HG02623 (cell line): ENCODE data around the gene RASGRP2.

Experiments used
- ATAC-seq: cut with Tn5 transposase; IDR thresholded peaks from one replicate; pipeline ENCODE4 v1.9.1; 2021; ENCODE audit warnings: moderate library complexity; ENCODE audit not compliant: unreplicated experiment

The RASGRP2 gene

DNA sequence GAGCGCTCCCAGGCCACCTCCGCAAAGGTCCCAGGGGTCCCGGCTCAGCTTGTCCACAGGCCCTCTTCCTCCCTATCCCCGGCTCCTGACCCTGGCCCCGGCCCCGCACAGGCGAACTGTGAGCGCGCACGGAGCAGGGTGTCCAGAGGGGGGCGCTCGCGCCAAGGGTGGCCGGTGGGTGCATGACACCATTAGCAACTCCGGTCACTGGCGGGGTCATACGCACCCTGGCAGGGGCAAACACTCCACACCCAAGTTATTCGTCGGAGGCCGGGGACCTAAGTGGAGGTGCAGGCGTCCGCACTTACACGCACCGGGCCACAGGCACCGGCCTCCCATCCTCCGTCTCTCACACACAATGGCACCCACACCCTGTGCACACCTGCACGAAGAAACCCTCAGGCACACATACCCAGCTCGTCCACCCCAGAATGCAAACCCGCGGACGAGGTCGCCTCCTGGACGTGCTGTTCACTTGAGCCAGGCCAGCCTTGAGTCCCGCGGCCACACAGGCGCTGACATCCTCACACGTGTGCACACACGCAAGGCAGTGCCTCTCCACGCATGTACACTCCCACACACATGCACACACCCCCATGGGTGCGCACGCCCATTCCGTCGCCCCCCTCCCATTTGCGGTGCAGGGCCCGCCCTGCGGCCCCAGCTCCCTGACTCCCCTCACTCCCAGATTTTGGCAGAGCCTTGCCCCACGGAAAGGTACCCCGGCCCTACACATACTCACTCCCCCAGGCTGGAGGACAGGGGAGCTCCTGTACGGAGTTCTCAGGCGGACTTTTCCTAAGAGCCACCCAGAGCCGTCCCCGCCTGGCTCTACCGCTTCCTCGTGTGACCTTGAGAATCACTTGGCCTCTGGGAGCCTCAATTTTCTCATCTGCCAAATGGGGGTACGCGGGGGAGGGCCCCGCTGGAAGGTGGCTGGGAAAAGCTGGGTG is at the start of gene RASGRP2:
Gene RASGRP2, minus strand, starts transcription at position 552 of the 953 bp plus-strand sequence. CDS start 1,276 bp downstream, outside the sequence.
- ATAC-seq: no peak

DNA sequence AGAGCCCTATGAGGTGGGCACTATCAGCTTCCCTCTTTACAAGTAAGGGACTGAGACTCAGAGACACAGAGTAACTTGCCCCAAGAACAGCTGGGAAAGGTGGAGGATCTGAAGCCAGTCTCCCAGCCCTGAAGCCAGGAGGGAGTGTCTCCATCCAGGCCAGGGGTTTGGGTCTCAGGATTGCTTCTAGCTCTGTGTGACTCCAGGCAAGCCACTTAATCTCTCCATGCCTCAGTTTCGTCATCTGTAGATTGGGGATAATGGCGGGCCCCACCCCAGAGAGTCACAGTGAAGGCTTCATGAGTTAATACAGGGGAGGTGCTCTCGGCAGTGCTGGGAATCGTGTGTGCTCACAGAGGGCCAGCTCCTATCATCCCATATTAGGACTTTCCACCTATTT is 48.5 kb upstream of the RASGRP2 start:
- no peak for ATAC-seq

DNA sequence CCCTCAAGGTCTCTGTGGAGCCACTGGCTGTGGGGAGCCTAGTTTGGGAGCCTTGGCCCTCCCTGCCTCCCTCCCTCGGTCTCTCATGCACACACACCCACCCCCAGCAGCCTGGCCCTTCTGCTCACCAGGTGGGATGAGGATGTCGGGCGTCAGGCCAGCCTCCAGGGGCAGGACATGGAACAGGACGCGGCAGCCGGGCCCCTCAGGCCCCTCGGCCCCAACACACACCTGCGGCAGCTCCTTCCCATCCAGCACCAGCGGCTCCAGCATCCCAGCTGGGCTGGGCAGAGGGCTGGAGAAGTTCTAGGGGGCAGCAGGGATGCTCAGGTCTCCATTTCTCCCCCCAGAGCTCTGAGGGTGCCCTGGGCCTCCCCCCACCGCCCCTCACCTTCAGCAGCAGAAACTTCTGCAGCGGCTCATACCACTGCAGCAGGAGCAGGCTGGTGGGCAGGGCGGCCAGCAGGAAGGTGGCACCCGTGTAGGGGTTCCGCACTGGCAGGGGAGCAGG is 47.9 kb upstream of the RASGRP2 start:
- ATAC-seq: no peak

DNA sequence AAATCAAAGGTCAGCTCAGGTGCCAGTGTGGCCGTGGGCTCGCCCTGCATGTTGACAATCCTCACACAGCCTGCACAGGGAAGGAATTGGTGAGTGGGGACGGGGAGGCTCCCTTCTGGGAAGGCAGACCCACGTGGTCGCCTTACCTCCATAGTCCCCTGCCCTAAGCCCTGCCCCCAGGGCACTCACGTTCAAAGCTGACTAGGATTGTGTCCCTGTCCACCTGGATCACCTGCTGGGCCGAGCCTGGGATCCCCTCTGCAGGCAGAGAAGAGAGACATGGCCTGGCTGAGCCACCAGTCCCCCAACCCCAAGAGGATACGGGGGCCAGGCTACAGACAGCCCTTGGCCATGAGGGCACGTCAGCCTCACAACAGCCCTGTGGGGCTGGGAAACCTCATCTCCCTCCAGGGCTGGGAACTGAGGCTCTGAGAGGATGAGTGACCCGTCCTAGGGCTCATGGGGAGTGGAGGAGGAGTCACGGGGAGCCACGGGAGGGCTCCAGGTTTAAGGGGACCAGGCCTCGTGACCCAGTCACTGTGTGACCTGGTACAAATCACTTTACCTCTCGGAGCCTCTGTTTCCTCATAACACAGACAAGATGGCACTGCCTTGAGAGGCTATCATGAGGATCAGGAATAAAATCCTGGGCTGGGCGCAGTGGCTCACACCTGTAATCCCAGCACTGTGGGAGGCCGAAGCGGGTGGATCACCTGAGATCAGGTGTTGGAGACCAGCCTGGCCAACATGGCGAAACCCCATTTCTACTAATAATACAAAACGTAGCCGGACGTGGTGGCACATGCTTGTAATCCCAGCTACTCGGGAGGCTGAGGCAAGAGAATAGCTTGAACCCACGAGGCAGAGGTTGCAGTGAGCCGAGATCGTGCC is 46.5 kb upstream of the RASGRP2 start:
- no peak for ATAC-seq

DNA sequence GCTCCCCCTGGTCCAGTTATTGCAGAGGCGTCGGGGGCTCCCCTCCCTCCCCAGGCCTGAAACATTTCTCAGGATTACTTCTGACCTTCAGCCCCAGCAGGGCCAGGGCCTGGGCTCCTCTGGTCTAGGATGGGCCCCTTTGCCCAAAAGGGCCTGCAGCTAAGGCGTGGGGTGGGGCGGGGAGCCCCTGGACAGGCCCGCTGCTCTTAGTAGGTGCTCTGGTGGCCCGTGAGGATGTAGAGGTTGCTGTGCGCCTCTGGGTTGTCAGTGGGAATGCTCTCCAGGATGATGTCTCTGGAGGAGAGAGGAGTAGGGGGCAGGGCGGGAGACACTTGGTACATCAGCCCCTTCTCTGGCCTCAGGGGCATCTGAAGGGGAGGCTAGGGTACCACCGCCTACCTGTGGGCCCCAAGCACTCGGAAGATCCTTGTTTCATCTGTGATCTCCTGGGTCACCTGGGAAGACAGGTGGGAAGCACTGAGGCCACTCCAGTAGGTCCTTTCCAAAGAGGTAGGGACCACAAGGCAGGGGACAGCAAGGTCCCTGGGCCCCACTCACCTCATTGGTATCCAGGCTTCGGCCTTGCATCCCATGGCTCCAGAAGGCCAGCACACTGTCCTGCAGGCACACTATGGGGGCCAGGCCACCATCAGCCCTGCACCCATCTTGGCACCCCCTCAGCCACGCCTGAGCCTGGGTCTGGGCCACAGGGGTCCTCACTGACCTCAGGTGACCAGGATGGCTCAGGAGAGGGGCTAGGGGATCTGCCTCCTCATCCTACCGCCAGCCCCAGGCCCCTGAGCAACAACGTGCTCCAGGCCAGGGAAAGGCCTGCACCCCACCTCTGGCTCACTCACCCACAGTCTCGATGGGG is 45.6 kb upstream of the RASGRP2 start:
- ATAC-seq: no peak

DNA sequence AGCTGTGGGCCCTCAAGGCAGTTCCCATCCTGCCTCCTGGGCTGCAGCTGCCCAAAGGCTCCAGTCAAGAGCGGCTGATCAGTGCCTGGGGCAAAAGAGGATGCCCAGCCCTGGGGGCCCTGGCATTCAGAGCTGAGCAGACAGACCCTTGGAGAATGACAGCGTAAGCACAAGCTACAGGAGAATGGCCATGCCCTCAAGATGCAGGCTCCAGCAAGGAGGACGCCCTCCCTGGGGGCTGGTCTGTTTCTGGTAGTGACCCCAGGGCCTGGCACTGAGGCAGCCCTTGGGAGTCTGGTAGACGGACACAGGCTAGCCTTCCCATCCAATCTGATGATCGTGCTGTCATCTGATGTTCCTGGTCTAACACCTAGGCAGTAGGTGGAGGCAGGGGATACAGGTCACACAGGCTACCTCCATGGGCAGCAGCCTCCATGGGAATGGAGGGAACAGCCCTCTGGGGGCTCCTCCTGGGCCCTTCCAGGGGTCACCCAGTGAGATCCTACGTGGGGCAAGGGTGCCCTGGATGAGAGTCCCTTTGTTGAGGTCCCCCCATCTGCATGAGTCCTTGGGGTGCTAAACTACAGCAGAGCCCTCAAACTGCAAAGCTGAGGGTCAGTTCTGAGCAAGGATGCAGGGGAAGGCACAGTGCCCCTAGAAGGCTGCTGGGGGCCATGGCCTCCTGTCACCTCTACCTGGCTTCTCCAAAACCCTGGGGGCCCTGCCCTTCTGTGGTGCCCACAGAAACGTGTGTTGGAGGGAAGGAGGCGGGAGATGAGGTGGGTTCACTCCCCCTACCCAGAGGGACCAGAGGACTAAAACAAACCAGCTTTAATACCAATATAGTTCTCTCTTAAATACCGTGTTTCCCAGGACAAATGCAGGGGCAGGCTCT is 44.6 kb upstream of the RASGRP2 start:
- ATAC-seq: no peak

DNA sequence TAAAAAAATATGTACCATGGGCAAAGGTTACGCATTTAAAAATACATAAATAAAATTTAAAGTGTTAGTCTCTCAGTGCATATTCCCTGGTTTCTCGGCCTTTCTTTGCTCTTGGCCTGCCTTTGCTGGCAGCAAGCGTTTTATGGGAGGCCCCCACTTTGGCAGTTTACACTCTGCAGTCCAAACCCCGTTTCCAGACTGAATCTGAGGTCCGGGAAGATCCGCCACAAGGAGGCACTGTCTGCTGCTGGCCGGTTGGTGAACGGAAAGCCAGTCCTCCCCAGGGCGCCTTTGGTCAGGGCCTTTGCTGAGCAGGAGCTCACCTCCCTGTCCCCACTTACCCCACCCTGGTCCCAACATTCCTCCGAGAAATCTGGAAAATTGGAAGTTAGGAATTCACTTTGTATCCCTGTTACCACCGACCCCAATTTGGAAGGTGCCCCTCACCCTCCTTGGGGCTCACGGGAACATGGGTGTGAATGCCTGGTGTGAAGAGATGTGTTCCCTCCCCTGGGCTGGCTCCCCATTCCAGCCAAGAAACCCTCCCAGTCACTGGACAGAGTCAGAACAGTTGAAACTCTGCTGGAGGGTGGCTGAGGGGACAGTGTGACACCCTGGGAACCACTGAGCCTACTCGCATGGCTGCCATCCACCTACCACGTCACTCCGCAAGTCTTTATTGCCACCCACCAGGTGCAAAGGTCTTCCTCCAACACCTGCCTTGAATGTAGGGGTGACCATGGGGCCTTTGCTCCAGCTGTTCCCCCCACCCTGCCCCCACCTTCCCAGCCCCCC is 43.8 kb upstream of the RASGRP2 start:
- ATAC-seq: no peak

DNA sequence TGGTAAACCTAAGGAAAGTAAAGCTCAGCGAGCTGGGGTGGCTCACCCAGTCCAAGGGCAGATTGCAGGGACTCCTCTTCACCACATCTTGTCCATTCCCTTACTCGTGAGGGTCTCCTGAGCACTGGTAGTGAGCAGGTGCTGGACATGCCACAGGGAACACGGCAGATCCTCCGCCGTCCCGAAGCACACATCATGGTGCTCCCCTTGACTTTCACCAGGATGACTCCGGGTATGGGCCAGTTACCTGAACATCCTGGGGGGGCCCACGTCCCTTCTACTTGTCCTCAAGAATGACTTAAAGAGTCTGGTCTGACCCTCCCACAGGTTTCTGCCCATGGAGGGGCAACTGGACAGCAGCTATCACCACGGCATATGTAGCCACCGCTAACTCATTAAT is 42.4 kb upstream of the RASGRP2 start:
- ATAC-seq: no peak

DNA sequence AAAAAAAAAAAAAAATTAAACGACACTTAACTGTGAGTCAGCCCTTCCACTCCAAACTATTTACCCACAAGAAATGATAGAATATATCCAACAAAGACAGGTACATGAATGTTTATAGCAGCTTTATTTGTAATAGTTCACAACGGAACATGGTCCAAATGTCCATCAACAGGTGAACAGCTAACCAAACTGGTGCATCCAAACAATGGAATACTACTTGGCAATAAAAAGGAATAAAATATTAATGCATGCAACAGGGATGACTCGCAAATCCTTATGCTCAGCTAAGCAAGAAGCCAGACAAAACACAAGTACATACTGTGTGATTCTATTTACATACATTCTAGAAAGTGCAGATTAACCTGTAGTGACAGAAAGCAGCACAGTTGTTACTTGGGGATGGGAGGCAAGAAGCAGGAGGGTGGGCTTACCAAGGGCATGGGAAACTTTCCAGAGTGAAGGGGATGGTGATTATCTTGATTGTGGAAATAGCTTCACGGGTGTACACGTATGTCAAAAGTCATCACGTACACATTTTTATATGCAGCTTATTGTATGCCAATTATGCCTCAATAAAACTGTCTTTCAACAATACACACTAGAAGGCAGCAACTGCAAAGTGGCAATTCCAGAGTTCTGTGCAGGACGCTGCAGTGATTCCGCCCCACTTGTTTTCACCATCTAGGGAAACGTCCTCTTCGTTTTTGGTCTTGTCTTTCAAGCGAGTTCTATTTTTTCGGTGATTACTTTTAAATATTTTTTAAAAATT is 41.1 kb upstream of the RASGRP2 start:
- ATAC-seq: no peak

DNA sequence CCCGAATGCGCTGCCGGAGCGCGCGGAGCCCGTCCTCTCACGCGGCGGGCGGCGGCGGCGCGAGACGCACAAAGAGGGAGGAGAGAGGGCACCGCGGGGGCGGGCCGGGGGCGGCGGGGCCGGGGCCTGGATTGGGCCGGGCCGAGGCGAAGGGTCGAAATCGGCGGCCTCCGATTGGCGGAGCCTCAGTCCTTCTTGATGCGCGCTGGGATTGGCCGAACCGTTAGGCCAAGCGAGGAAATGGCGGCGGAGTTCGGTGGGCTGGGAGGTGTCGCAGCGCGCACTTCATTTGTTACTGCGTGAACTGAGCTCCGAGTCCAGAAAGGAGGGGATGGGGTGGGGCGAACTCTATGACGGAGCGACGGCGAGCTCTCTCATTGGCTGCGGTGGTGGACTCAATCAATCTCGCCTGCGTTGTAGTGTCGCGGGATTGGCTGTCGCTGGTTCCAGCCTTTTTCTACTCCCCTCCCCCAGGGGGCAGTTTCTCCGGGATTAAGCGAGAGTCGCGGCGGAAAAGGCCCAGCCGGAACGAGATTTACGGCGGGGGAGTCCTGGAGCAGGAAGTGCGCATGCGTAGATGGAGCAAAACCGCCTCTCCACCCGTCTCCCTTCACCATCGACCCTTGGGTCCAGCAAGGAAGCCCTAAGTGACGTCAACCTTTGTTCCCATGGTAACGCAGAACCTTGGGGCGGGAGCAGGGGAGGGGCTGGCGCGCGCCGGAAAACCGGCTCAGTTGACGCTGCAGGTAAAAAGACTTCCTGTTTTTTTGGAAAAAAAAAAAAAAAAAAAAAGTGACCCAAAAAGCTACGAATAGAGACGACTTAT is 34.7 kb upstream of the RASGRP2 start, which contains the start of gene SF1:
Gene SF1, minus strand, starts transcription at position 70 of the 826 bp plus-strand sequence. CDS start 150 bp downstream, outside the sequence.
- ATAC-seq: peak; percentile 78

DNA sequence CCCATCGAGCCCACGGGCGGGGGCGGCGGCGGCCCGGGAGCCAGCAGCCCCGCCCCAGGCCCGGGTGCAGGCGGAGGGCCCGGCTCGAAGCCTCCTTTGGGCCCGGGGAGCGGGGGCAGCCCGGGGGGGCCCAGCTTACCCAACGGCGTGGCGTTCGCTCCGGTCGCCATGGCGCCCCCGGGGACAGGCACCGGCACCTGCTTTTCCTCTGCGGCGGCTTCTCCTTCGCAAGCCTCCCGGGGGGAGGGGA is 34.2 kb upstream of the RASGRP2 start:
- peak; percentile 15 for ATAC-seq

DNA sequence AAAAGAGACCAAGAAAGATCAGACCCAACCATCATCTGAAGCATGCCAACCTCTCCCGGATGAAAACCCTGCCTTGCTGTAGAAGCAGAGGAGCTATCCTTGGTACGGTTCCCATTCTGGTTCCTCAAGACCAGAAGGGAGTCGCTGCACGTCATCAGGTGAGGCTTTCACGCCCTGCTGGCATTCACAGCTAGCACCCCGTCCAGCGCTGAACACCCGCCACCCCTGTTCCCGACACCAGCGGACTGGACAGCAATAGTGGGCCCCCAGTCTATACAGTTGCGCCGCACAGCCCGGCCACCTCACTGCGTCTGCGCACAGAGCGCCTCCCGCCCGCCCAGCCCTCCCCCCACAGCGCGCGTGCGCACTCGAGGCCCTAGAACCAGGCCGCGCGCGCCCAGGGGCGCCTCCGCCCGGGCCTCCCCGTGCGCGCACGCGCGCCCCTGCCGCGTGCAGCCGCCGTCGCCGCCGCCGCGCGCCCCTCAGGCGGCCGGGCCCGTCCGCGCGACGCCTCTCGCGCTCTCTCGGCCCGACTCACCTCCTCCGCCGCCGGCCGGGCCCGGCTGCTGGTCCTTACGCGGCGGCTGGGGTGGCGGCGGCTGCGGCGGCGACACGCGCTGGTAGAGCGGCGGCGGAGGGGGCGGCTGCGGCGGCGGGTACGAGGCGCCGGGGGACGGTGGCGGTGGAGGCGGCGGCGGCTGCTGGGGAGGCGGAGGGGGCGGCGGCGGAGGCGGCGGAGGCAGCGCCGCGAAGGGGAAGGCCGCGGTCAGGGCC is 33.7 kb upstream of the RASGRP2 start:
- no peak for ATAC-seq

DNA sequence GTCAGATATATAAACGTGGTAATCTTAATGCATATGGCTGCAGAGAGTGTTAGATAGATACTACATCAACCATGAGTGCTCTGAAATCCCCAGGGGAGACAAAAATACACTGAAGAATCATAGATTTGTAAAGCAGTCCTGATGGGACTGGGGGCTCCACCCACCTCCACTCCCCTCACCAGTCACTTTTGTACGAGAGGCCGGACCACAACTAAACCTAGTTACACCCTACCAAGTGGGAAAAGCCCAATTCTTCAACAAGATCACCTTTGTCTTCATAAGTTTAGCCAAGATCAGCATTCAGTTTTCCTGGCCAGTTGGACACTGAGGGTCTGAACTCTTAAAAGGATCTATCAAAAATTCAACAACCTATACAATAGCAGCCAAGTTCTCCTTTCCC is 32.9 kb upstream of the RASGRP2 start:
- no peak for ATAC-seq

DNA sequence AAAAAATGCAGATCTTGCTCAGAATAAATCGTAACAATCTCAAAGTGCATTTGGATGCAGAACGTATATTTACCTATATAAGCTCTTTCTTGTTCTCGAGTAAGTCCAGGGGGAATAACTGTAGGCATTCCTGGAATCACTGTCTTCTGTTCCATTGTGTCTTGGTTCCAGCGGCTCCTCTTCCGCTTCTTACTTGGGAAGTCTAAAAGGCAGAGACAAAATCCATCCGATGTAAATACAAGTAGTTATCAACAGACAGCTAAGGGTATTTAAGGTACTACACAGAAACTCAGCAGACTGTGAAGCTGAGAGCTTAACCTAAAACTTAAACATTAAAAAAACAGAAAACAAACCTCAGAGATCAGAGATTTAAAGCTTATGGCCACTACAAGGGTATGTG is 32.5 kb upstream of the RASGRP2 start:
- no peak for ATAC-seq

DNA sequence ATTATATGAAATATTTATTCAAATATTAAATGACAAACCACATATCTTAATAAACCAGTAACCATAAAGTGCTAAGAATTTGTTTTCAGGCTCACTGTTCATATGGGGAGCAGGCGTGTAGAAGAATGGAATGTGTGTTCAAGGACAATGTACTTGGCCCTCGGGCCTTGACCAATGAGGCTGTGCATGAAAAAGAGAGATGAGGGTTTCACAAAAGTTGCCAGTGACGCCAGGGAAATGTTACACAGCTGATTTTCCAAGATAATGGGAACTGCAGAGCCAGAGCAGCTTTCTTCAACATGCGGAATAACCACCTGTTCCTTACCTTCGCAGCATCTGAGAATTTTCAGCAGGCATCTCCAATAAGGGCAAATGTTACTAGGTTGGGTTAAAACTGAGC is 30.2 kb upstream of the RASGRP2 start:
- ATAC-seq: no peak

DNA sequence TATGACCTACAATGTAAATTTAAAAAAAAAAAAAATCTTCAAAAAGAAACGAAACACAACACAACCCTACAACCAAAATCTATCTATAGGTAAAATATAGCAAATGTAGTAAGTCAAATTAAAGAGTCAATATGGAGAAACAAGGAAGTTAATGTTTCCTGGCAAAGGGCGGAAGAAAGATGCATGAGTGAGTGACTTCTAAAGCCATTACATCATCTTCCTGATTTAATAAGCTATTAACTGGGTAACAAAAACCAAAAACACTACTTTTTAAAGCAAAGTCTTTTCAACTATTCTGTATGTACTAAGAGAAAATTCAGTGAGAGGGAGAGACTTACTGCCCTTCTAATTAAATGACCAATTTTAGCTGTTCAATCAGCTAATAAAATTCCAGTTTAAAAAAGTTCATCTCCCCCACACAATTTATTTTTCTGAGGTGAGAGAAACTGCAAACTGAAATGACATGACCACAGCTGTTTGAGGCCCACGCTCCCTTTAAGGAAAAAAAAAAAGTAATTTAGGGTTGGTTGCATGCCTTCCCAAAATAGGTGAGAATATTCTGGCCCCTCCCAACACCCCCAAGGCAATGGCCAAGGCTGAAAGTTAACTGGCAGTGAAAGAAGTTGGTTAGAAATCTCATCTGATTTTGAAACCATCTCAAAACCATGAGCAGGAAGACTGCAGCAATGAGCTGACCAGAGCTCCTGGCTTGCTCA is 28.5 kb upstream of the RASGRP2 start:
- ATAC-seq: no peak
